Measurements from ENCODE around the gene LRRC7.
"Not testable (repeated sequence)": the region's sequence is repeated elsewhere in the genome, so short reads cannot be mapped to it uniquely, and the experiment has no call there.

Gene LRRC7

DNA sequence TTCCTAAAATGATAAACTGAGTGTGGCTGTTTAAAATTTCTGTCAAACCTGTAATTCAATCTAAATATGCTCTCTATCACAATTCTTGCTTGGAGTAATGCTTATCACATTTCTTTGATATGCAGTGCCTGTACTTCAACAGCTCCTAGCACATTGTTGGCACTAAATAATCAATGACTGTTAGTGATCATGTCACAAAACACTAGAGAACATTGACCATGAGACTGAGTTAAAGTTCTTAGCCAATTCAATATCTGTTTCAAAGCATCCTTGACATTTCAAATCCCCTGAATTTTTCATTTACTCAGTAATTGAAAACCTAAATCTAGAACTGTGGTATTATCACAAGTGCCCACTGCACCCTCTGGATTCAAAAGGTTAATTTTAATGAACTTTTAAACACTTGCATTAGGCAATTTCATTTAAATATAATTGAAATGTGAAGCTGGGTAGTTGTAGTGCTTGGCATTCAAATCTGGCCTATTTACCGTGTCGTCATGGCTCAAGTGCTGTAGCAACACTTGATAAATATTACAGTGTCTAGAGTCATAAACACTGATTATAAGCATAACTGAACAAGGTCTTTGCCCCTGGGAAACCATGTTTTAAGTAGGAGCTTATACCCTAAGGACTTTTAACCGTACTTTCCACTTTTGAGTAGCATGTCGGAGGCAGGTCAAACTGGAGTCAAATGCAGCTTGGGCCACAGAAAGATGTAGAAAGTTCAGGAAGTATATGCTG, 143.6 kb downstream of the LRRC7 start:
- TF ChIP-seq, protein P1, sequence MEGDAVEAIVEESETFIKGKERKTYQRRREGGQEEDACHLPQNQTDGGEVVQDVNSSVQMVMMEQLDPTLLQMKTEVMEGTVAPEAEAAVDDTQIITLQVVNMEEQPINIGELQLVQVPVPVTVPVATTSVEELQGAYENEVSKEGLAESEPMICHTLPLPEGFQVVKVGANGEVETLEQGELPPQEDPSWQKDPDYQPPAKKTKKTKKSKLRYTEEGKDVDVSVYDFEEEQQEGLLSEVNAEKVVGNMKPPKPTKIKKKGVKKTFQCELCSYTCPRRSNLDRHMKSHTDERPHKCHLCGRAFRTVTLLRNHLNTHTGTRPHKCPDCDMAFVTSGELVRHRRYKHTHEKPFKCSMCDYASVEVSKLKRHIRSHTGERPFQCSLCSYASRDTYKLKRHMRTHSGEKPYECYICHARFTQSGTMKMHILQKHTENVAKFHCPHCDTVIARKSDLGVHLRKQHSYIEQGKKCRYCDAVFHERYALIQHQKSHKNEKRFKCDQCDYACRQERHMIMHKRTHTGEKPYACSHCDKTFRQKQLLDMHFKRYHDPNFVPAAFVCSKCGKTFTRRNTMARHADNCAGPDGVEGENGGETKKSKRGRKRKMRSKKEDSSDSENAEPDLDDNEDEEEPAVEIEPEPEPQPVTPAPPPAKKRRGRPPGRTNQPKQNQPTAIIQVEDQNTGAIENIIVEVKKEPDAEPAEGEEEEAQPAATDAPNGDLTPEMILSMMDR (conservative IDR thresholded peaks at IDR 0.05; ENCODE audit: low read length), result no peak
- no peak for TF ChIP-seq EZH2phosphoT487 (IDR thresholded peaks at IDR 0.05; ENCODE audit: borderline replicate concordance)

DNA sequence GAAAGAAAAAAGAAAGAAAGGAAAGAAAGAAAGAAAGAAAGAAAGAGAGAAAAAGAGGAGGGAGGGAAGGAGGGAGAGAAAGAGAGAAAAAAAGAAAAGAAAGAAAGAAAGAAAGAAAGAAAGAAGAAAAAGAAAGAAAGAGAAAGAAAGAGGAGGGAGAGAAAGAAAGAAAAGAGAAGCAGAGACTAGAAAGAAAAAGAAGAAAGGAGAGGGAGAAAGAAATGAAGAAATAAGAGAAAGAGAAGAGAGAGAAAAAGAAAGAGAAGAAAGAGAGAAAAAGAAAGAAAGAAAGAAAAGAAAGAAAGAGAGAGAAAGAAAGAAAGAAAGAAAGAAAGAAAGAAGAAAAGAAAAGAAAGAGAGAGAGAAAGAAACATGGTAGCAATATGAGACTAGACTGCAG, 150.1 kb downstream of the LRRC7 start:
- not testable (repeated sequence) for H3K9me3 ChIP-seq (ENCODE audit: insufficient read depth, low read depth, low read length); H4K20me1 ChIP-seq (ENCODE audit: insufficient read depth, low read length, poor library complexity, severe bottlenecking); H3K4me3 ChIP-seq (ENCODE audit: low read length, poor library complexity, severe bottlenecking)

More for the DNA sequence above, 143.6 kb downstream of the LRRC7 start:
- no peak overlapping the region for H3K4me2 ChIP-seq (ENCODE audit: low read depth, low read length, poor library complexity, severe bottlenecking)
- no peaks in the 10 kb centered on the region for H3K9me3 ChIP-seq (ENCODE audit: insufficient read depth, low read depth, low read length)
- no peaks in the 10 kb centered on the region for H3K9me2 ChIP-seq (replicated peaks; ENCODE audit: low read depth, low read length)
- no peak overlapping the region for H3K9ac ChIP-seq (ENCODE audit: low read depth, low read length, poor library complexity, severe bottlenecking)
- H3K4me3 ChIP-seq (ENCODE audit: low read length, poor library complexity, severe bottlenecking), result no peak overlapping the region
- H3K27me3 ChIP-seq (ENCODE audit: insufficient read depth, low read length, poor library complexity, severe bottlenecking), result no peaks in the 10 kb centered on the region
- H3K36me3 ChIP-seq (ENCODE audit: insufficient read depth, low read length), result no peaks in the 10 kb centered on the region
- H3K4me1 ChIP-seq (ENCODE audit: insufficient read depth, low read length, poor library complexity, severe bottlenecking), result no peaks in the 10 kb centered on the region
- no peaks in the 10 kb centered on the region for H3F3A ChIP-seq (ENCODE audit: low read depth)
- no peak overlapping the region for H2AFZ ChIP-seq (ENCODE audit: low read length)
- H3K79me2 ChIP-seq (ENCODE audit: insufficient read depth, low read length), result no peaks in the 10 kb centered on the region
- H4K20me1 ChIP-seq (ENCODE audit: insufficient read depth, low read length, poor library complexity, severe bottlenecking), result no peaks in the 10 kb centered on the region

DNA sequence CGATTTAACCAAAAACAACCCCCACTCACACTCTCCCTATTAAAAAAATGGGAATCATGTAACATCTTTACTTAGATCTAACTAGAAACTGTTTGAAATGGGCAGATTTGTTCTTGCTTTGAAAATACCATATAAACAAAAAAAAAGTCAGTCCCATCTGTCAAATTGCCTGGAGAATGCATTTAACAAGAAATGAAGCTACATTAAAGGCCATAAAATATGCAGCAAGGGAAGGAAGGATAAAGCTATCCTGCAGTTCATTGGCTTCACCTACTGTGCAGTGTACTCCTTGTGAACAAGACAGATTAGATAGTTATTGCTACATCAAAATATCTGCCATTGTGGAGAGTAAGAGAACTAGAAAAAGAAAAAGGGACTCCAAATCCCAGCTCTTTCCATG, 160.5 kb downstream of the LRRC7 start:
- Histone ChIP-seq H3K9me3 (ENCODE audit: insufficient read depth, low read depth, low read length) (no peaks in the 10 kb centered on the region), H3F3A (ENCODE audit: low read depth) (no peaks in the 10 kb centered on the region), H3K4me1 (ENCODE audit: insufficient read depth, low read length, poor library complexity, severe bottlenecking) (no peaks in the 10 kb centered on the region), H3K79me2 (ENCODE audit: insufficient read depth, low read length) (no peaks in the 10 kb centered on the region), H4K20me1 (ENCODE audit: insufficient read depth, low read length, poor library complexity, severe bottlenecking) (no peaks in the 10 kb centered on the region), H3K36me3 (ENCODE audit: insufficient read depth, low read length) (no peaks in the 10 kb centered on the region), H3K4me3 (ENCODE audit: low read length, poor library complexity, severe bottlenecking) (no peak overlapping the region), H3K9me2 (replicated peaks; ENCODE audit: low read depth, low read length) (no peaks in the 10 kb centered on the region), H2AFZ (ENCODE audit: low read length) (no peak overlapping the region), H3K27me3 (ENCODE audit: insufficient read depth, low read length, poor library complexity, severe bottlenecking) (no peaks in the 10 kb centered on the region), H3K4me2 (ENCODE audit: low read depth, low read length, poor library complexity, severe bottlenecking) (no peak overlapping the region), H3K9ac (ENCODE audit: low read depth, low read length, poor library complexity, severe bottlenecking) (no peak overlapping the region)
- no peak for TF ChIP-seq EZH2phosphoT487 (IDR thresholded peaks at IDR 0.05; ENCODE audit: borderline replicate concordance)
- TF ChIP-seq, protein P1 (conservative IDR thresholded peaks at IDR 0.05; ENCODE audit: low read length), result no peak

More for the DNA sequence above, 150.1 kb downstream of the LRRC7 start:
- not testable (repeated sequence) for H3K4me1 ChIP-seq (ENCODE audit: insufficient read depth, low read length, poor library complexity, severe bottlenecking); H3K9ac ChIP-seq (ENCODE audit: low read depth, low read length, poor library complexity, severe bottlenecking); H2AFZ ChIP-seq (ENCODE audit: low read length); H3K4me2 ChIP-seq (ENCODE audit: low read depth, low read length, poor library complexity, severe bottlenecking); H3K27me3 ChIP-seq (ENCODE audit: insufficient read depth, low read length, poor library complexity, severe bottlenecking); H3K9me2 ChIP-seq (replicated peaks; ENCODE audit: low read depth, low read length); H3K79me2 ChIP-seq (ENCODE audit: insufficient read depth, low read length); H3K36me3 ChIP-seq (ENCODE audit: insufficient read depth, low read length); H3F3A ChIP-seq (ENCODE audit: low read depth)

DNA sequence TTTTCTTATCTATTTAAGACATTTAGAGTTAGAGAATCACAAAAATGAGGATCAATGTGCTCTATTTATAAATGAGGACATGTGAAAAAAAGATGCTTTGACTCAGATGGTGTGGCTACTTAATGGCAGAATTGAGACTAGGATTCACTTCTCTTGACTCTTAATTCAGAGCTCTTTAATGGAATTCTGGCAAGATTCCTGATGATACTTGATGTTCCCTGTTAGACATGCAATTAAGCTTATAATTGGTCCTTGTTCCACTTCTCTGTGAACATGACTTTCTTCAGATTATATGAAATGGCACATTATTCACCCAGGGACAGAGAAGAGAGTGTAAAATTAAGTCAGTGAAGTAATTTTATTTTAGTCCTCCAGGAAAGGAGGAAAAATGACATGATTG, 165.3 kb downstream of the LRRC7 start:
- H3K9ac ChIP-seq (ENCODE audit: low read depth, low read length, poor library complexity, severe bottlenecking), result no peak overlapping the region
- no peaks in the 10 kb centered on the region for H3K27me3 ChIP-seq (ENCODE audit: insufficient read depth, low read length, poor library complexity, severe bottlenecking)
- no peaks in the 10 kb centered on the region for H3K36me3 ChIP-seq (ENCODE audit: insufficient read depth, low read length)
- no peaks in the 10 kb centered on the region for H4K20me1 ChIP-seq (ENCODE audit: insufficient read depth, low read length, poor library complexity, severe bottlenecking)
- H3K9me3 ChIP-seq (ENCODE audit: insufficient read depth, low read depth, low read length), result no peaks in the 10 kb centered on the region
- no peaks in the 10 kb centered on the region for H3F3A ChIP-seq (ENCODE audit: low read depth)
- no peak overlapping the region for H3K4me3 ChIP-seq (ENCODE audit: low read length, poor library complexity, severe bottlenecking)
- H3K4me2 ChIP-seq (ENCODE audit: low read depth, low read length, poor library complexity, severe bottlenecking), result no peak overlapping the region
- no peaks in the 10 kb centered on the region for H3K79me2 ChIP-seq (ENCODE audit: insufficient read depth, low read length)
- no peak overlapping the region for H2AFZ ChIP-seq (ENCODE audit: low read length)
- TF ChIP-seq, protein P1 (conservative IDR thresholded peaks at IDR 0.05; ENCODE audit: low read length), result no peak
- TF ChIP-seq EZH2phosphoT487 (IDR thresholded peaks at IDR 0.05; ENCODE audit: borderline replicate concordance), result no peak
- no peaks in the 10 kb centered on the region for H3K9me2 ChIP-seq (replicated peaks; ENCODE audit: low read depth, low read length)
- H3K4me1 ChIP-seq (ENCODE audit: insufficient read depth, low read length, poor library complexity, severe bottlenecking), result no peaks in the 10 kb centered on the region
